Activated CD8-positive, alpha-beta memory T cell treated with anti-CD3 and anti-CD28 coated beads for 24 hours (primary cell): ENCODE data around the gene DPRX.
"Not testable (repeated sequence)": the region's sequence is repeated elsewhere in the genome, so short reads cannot be mapped to it uniquely, and the experiment has no call there.

Source experiments
- DNase-seq: peaks from one replicate; pipeline ENCODE4 v3.0.0-alpha.2; 2020

Gene DPRX

GRCh38 chr19:53647350-53647749 is 15.6 kb downstream of the DPRX start:
- DNase-seq, result no peak

- no peak for DNase-seq
Observed at GRCh38 chr19:53647792-53648191, 16.0 kb downstream of the DPRX start.

- DNase-seq, result no peak
Observed at GRCh38 chr19:53649746-53650593, 18.2 kb downstream of the DPRX start.

- DNase-seq, result no peak
Observed at GRCh38 chr19:53652476-53652875, 20.7 kb downstream of the DPRX start.

- DNase-seq, result no peak
Observed at GRCh38 chr19:53655042-53655665, 23.4 kb downstream of the DPRX start.

- DNase-seq, result no peak
Observed at GRCh38 chr19:53657330-53657729, 25.5 kb downstream of the DPRX start.

- DNase-seq, result no peak
Observed at GRCh38 chr19:53657778-53658177, 26.0 kb downstream of the DPRX start.

GRCh38 chr19:53659292-53659691 is 27.5 kb downstream of the DPRX start:
- no peak for DNase-seq

GRCh38 chr19:53660584-53660983 is 28.8 kb downstream of the DPRX start:
- DNase-seq, result no peak

- no peak for DNase-seq
Observed at GRCh38 chr19:53662209-53662608, 30.4 kb downstream of the DPRX start.

GRCh38 chr19:53664152-53664551 is 32.4 kb downstream of the DPRX start:
- DNase-seq, result no peak

- DNase-seq, result no peak
Observed at GRCh38 chr19:53664760-53665159, 33.0 kb downstream of the DPRX start.

- DNase-seq, result not testable (repeated sequence)
Observed at GRCh38 chr19:53666331-53666730, 34.5 kb downstream of the DPRX start.

GRCh38 chr19:53668804-53669203 is 37.0 kb downstream of the DPRX start:
- not testable (repeated sequence) for DNase-seq

- DNase-seq, result no peak
Observed at GRCh38 chr19:53670345-53670744, 38.5 kb downstream of the DPRX start.

GRCh38 chr19:53671663-53672062 is 39.9 kb downstream of the DPRX start:
- no peak for DNase-seq
